ENCODE measurements around the gene ITGB4.

DNA sequence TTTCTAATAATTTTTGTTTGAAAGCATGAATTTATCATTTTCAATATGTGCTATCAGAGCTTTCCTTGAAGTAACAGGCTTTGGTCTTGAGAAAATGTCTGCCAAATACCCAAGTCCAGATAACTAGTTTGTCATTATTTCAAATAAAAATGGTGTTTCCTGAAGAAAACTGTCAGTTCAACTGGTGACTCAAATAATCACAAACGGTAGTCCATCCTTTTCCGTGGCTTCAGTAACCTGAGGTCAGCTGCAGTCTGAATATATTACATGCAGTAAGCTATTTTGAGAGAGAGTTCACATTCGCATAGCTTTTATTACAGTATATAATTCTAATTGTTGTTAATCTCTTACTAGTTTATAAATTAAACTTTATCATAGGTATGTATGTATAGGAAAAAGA, 44.8 kb upstream of the ITGB4 start:
- no peak for TF ChIP-seq EZH2 (IDR thresholded peaks at IDR 0.05; ENCODE audit: insufficient read depth, low read length)
- TF ChIP-seq, protein P1, sequence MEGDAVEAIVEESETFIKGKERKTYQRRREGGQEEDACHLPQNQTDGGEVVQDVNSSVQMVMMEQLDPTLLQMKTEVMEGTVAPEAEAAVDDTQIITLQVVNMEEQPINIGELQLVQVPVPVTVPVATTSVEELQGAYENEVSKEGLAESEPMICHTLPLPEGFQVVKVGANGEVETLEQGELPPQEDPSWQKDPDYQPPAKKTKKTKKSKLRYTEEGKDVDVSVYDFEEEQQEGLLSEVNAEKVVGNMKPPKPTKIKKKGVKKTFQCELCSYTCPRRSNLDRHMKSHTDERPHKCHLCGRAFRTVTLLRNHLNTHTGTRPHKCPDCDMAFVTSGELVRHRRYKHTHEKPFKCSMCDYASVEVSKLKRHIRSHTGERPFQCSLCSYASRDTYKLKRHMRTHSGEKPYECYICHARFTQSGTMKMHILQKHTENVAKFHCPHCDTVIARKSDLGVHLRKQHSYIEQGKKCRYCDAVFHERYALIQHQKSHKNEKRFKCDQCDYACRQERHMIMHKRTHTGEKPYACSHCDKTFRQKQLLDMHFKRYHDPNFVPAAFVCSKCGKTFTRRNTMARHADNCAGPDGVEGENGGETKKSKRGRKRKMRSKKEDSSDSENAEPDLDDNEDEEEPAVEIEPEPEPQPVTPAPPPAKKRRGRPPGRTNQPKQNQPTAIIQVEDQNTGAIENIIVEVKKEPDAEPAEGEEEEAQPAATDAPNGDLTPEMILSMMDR (IDR thresholded peaks at IDR 0.05; ENCODE audit: insufficient read depth, low read depth, low read length): no peak
